GM10266 (cell line): ENCODE data around the gene ENKD1.

Experiments used
- DNase-seq: peaks from one replicate; pipeline ENCODE4 v3.0.0; 2012; ENCODE audit errors: extremely low spot score
- TF ChIP-seq, protein P1 (sequence below): IDR thresholded peaks from 2 replicates; pipeline ENCODE4 v1.5.1; 2012; ENCODE audit warnings: mild to moderate bottlenecking, low read depth; ENCODE audit not compliant: control insufficient read depth, insufficient read depth; ENCODE audit errors: missing control alignments

Gene ENKD1

DNA sequence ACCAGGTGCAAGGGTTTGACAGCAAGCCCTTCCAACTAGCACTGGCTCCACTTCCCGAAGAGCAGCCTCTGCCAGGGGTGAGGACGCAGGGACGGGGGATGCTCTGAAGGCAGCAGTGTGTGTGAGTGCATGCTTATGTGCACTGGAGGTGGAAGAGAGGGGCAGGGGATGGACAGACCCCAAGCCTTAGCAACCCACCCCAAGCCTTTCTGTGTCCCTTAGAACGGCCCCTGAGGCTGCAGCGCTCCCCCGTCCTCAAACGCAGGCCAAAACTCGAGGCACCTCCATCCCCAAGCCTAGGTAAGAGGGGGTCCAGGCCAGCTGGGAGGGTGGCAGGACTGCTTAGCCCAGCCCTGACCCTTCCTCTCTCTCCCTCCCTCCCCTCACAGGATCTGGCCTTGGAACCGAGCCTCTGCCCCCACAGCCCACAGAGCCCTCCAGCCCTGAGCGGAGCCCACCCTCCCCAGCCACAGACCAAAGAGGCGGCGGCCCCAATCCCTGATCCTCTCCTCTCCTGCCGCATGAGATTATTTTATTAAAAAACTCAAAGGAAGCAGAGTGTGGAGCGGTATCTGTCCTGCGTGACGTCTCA lies 9.4 kb downstream of the ENKD1 start:
- TF ChIP-seq, protein P1, sequence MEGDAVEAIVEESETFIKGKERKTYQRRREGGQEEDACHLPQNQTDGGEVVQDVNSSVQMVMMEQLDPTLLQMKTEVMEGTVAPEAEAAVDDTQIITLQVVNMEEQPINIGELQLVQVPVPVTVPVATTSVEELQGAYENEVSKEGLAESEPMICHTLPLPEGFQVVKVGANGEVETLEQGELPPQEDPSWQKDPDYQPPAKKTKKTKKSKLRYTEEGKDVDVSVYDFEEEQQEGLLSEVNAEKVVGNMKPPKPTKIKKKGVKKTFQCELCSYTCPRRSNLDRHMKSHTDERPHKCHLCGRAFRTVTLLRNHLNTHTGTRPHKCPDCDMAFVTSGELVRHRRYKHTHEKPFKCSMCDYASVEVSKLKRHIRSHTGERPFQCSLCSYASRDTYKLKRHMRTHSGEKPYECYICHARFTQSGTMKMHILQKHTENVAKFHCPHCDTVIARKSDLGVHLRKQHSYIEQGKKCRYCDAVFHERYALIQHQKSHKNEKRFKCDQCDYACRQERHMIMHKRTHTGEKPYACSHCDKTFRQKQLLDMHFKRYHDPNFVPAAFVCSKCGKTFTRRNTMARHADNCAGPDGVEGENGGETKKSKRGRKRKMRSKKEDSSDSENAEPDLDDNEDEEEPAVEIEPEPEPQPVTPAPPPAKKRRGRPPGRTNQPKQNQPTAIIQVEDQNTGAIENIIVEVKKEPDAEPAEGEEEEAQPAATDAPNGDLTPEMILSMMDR = no peak
- no peak for DNase-seq

- TF ChIP-seq, protein P1 = no peak
- no peak for DNase-seq
These were observed 10.1 kb downstream of the ENKD1 start for GRCh38 chr16:67656344-67657016.

- DNase-seq = no peak
- TF ChIP-seq, protein P1 = no peak
These were observed 11.2 kb downstream of the ENKD1 start for GRCh38 chr16:67655363-67655762.

- DNase-seq = no peak
- TF ChIP-seq, protein P1 = no peak
These were observed 12.1 kb downstream of the ENKD1 start for GRCh38 chr16:67654403-67654911.

DNA sequence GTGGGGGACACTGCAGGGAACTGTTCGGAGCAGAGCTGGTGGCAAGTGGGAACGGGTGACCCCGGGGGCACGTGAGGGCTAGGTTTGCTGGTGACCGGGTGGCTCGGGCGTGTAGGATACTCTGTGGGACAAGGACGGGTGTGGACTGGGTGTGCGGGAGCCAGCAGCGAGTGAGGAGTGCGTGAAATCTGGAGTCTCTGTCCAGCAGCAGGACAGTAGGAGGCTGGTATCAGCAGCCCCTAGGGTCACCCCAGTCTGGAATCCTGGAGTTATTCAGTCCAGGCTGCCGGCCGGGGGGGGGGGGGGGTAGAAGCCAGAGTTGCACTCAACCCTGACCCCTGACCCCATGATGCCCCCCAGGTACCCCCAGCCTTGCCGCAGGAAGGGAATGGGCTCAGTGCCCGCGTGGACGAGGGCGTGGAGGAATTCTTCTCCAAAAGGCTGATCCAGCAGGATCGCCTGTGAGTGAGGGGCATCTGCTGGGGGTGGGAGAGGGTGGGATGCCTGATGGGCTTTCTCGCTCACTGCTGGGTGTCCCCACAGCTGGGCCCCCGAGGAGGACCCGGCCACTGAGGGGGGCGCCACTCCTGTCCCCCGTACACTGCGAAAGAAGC lies 12.7 kb downstream of the ENKD1 start:
- TF ChIP-seq, protein P1 = no peak
- peak; percentile 47 for DNase-seq

- DNase-seq = peak; percentile 40
- TF ChIP-seq, protein P1 = no peak
These were observed 13.3 kb downstream of the ENKD1 start for GRCh38 chr16:67653128-67653788.
